CD4-positive, alpha-beta T cell treated with Interferon gamma for 1 hour (primary cell): ENCODE data around the gene ERP29.
"Not testable (repeated sequence)": the region's sequence is repeated elsewhere in the genome, so short reads cannot be mapped to it uniquely, and the experiment has no call there.

ENCODE experiments used
- DNase-seq: peaks from one replicate; pipeline ENCODE4 v3.0.0-alpha.2; 2020

ERP29 gene

DNA sequence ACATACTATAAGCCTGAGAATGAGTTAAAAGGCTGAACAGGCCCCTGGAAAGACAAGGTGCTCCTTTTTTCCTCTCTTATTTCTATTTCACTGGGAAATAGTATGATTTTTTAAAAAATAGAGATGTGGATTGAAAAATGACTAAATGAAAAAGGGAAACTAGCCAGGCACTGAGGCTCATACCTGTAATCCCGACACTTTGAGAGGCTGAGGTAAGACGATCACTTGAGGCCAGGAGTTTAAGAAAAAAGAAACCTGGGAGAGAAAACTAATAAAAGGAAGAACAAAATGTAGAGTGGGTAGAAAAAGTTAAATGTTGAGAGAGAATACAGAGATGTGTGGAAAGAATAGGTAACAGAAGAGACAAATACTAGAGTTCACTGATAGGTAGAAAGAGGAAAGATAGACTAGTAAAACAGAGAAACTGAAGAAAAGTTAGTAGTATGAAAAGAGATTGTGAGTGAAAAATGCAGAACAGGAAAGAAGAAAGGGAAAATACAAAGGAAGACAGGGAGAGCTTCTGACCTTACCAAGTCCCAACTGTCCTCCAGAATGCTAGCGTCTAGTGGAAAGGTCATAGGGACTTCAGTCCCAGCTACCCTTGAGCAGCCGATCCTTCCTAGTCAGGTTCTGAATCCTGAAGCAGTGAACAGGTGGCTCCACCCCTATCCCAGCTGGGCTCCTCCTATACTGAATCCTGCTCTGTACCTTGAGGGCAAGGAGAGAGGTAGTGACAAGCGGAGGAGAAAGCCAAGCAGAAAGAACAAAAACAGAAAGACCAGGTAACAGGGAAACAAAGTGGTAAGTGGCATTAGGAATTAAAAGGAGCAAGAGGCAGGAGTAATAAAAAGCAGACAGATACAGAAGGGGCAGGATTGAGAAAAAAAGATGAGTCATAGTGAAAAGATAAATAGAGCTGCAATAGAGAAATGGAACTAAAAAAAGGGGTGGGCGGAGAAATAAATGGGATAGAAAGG, 7.5 kb upstream of the ERP29 start:
- DNase-seq = no peak

DNA sequence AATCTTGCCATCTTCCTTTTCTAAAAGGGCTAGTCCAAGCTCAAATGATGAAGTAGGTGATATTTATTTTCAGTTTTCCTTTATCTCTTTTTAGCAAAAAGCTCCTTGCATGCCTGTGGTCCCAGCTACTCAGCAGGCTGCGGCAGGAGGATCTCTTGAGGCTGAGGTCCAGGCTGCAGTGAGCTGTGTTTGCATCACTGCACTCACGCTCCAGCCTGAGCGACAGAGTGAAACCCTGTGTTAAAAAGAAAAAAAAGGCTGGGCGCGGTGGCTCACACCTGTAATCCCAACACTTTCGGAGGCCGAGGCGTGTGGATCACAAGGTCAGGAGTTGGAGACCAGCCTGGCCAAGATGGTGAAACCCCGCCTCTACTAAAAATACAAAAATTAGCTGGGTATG, 5.3 kb upstream of the ERP29 start:
- no peak for DNase-seq

DNA sequence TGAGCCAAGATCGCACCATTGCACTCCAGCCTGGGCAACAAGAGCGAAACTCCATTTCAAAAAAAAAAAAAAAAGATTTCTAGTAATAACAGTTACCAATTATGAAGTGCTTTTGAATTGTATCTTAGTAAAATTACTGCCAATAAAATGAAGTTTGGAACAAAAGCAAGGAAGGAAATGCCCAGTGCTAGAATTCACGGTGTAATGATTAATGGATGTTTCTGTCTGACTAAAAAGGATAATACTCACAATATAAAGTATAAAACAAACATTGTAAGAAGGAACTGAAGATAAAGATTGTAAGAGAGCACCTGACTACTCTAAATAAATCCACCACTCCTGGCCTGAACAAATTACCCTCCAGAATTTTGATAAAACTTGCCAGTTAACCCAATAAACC, 4.3 kb upstream of the ERP29 start:
- no peak for DNase-seq

DNA sequence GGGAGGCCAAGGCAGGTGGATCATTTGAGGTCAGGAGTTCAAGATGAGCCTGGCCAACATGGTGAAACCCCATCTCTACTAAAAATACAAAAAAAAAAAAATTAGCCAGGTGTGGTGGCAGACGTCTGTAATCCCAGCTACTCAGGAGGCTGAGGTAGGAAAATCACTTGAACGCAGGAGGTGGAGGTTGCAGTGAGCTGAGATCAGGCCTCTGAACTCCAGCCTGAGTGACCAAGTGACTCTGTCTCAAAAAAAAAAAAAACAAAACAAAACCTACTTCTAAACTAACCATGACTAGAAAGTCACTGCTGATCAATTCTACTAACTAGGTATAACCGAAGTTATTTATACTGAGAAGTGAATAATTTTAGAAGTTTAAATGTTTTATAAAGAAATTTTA, 3.6 kb upstream of the ERP29 start:
- DNase-seq = not testable (repeated sequence)

DNA sequence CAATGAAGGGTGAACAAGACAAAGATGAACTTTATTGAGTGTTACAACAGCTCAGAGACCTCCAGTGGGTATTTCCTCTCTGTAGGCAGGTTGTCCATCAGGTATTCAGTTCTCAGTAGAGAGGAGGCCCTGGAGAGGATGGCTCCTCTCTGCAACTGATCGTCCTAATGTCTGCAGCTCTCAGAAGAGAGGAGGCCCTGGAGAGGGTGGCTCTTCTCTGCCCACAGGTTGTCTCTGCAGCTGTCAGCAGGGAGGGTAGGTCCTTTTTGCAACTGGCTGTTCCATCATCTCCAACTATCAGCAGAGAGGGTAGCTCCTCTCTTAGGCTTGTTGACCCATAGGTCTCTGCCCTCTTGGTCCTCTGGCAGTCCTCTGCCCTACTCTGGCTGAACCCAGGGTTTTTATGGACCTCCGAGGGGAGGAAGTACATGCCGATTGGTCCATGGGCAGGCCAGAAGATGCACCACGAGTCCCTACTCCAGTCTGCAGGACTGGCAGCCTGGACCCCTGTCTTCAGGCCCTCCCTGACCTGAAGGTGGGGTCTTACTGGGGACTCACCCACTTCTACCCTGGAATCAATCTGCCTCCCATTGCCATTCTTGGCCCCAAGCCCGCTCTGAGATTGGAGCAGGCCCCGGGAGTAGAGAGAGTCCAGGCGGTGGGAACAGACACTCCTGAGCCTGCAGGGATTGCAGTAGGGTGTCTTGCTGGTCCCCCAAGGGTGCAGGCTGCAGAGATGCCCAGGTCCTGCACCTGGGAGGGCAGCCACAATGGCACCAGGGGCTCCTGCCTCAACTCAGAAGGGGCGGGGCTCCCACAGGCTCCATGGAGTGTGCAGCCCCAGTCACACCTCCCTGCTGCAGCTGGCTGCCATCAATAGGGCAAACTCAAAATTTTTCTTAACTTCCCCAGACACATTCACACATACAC, 2.5 kb upstream of the ERP29 start:
- no peak for DNase-seq

DNA sequence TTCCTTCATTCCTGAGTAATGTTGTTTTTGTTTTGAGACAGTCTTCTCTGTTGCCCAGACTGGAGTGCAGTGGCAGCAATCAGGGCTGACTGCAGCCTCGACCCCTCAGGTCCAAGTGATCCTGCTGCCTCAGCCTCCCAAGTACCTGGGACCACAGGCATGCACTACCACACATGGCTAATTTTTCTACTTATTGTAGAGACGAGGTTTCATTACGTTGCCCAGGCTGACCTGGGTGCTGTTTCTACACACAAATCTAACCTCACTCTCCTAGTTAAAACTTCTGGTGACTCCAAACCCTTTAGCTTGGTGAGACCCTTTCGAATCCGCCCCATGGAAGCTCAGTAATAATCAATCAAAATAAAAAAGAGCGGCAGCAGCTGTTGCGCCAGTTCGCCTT, 1.5 kb upstream of the ERP29 start:
- DNase-seq = no peak

DNA sequence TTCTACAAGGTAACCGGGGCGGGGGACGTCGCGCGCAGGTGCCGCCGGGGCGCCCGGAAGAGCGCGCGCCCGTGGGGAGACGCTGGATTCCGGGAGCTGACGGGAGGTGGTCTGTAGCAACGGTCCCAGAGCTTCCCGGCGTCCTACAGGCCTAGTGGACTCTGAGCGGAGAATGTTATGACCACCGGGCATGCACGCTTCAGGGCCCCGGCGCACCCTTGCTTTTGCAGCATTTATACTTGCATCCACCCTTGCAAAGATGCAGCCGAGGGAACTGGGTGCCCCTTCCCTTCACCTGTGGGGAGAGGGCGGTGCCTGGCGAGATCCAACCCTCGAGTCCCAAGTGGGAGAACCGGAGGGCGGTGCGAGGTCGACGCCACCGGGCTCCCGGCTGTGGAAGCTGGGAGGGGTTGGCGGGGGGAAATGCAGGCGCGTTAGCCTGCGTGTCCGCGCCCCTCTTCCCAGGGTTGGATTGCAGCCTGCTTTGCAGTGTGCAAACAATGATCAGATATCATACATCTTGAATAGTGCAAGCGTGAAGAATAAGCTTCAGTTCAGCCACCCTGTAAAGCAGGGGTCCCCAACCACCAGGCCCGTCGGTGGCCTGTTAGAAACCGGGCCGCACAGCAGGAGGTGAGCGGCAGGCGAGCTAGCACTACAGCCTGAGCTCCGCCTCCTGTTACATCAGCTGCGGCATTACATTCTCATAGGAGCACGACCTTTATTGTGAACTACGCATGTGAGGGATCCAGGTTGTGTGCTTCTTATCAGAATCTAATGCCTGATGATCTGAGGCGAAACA, 576 bp downstream of the ERP29 start:
- DNase-seq = peak; percentile 70

DNA sequence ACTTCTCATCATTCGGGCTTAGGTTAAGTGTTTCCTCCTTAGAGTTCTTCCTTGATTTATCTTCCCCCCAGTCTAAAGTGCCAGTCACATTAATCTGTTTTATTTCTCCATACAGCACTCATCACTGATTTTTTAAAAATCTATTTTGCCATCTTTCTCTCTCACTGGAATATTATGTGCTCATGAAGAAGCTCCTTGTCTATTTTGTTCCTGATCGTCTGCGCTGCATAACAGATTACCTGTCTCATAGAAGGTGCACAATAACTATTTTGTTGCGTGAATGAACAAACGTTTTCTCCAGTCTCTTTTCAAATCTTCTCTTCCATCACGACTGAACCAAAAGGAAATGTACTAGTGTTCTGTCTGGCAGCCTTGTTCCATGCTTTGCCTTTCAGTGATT, 2.7 kb downstream of the ERP29 start:
- DNase-seq = no peak

DNA sequence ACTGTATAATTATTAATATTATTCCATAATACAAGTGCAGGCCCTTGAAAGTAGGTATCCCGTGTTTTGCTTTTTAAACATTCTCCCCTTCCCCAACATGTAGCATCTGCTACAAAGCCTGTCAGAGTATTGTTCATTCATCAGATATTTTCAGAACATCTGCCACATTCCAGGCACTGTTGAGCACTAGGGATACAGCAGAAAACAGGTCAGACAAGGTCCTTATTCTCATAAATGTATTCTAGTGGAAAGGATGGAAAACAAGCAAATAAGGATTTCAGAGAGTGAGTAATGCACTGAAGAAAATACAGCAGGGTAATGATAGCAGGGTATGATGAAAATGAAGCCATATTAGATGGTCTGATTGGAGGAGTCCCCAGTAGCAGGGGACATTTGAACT, 3.8 kb downstream of the ERP29 start:
- DNase-seq = no peak

DNA sequence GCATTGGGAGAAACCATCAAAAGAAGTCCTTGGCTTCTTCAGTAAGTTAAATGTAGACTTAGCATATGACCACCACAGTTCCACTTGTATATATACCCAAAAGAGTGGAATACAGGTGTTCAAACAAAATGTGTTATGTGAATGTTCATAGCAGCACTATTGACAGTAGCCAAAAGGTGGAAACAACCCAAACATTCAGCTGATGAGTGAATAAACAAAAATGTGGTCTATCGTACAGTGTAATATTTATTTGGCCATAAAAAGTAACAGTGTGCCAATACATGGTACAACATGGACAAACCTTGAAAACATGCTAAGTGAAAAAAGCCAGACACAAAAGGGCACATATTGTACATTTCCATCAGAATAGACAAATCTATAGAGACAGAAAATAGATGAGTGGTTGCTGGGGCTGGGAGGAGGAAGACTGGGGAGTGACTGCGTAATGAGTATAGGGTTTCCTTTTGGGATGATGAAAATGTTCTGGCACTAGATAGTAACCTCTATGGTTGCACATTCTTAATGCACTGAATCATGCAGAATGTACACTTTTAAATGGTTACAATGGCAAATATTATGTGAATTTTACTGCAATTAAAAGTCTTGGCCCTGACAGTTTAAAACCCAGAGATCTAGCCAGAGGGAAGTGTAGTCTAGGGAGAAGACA, 5.5 kb downstream of the ERP29 start:
- no peak for DNase-seq

DNA sequence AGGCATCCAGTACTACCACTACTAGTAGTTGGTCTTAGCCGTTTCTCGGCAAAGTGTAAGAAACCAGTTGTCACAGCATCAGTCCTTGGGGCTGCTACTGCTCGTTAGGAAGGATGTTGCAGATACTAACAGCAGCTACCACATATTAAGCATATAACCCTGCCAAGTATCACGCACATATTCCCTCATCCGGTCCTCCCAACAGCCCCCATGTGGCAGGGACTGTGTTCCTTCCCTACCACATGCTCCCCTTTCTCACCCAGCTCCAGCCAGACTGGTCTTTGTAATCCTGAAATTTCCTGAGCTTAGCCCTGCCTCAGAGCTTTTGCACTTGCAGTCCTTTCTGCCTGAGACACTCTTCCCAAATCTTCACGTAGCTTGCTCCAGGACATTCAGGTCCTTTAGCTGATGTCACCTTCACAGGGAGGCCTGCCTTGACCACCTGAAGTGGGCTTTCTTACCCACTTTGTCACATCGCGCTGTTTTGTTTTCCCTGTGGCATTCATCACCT, 7.8 kb downstream of the ERP29 start:
- no peak for DNase-seq

DNA sequence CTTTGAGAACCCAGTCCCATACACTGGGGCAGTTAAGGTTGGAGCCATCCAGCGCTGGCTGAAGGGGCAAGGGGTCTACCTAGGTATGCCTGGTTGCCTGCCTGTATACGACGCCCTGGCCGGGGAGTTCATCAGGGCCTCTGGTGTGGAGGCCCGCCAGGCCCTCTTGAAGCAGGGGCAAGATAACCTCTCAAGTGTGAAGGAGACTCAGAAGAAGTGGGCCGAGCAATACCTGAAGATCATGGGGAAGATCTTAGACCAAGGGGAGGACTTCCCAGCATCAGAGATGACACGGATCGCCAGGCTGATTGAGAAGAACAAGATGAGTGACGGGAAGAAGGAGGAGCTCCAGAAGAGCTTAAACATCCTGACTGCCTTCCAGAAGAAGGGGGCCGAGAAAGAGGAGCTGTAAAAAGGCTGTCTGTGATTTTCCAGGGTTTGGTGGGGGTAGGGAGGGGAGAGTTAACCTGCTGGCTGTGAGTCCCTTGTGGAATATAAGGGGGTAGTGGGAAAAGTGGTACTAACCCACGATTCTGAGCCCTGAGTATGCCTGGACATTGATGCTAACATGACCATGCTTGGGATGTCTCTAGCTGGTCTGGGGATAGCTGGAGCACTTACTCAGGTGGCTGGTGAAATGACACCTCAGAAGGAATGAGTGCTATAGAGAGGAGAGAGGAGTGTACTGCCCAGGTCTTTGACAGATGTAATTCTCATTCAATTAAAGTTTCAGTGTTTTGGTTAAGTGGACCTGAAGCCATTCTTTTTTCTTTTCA, 9.2 kb downstream of the ERP29 start:
- DNase-seq = no peak

DNA sequence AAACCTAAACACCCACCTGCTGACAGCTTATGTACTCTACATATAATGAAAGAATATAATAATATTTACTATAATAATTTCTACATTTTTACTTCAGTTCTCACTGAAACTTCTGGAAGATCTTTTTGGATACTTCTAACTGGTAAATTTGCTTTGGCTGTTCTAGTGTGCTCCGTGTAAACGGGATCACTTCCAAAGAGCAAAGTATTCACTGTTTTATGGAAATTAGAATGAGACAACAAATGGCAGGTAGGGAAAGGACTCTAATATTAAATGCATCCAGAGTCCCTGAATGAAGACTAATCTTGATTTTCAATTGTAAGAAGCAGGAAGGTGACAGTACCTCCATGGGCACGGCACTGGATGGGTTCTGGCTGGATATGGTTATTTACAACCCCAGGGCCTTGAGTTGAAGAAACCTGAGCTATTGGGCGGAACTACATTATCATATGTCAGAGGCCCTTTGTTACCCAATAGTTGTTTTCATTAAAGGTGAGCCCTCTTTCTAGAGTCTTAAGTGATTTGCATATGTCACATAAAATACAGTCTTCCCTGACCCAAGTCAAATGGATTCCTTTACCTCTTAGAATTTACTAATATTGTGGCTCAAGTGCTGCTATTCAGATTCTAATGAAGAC, 10.7 kb downstream of the ERP29 start:
- DNase-seq = no peak

DNA sequence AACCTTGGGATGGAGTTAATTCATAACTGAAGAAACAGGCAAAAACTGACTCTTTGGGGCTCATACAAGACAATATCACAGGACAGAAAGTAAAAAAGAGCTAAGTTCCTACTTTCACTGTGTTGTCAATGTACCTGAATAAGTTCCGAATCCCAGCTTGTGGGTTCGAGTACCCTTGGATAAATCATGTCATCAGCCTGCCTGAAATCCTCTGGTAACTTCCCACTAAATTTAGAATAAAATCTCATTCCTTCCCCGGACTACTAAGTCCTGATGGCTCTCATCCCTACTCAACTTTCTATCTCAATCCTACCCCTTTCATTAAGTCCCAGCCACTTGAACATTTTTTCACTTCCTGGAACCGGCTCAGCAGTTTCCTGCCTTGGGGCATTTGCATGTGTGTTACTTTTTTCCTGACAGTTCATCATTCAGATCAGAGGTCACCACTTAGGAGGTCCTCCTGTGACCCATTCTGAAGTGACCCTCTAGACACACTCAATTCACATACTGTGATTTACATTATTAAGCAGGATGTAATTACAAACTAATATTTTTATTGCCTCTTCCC, 12.7 kb downstream of the ERP29 start:
- DNase-seq = no peak

DNA sequence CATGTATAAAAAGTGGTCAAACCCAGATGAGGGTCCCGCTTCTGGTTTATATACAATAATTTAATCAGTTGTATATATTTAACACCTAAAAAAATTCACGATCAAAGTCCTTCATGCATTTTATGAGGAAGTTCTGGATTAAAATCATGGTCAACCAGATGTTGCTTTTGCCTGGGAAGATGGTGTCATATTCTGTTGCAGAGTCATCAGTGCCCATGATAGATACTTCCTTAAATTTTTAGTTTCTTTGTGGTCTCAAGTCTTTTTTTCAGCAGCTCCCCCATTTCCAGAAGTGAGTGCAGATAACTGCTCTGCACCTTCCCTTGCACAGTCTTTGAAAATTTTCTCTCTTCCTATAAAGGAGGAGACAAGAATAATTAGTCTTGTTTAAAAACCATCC, 16.1 kb downstream of the ERP29 start:
- no peak for DNase-seq

DNA sequence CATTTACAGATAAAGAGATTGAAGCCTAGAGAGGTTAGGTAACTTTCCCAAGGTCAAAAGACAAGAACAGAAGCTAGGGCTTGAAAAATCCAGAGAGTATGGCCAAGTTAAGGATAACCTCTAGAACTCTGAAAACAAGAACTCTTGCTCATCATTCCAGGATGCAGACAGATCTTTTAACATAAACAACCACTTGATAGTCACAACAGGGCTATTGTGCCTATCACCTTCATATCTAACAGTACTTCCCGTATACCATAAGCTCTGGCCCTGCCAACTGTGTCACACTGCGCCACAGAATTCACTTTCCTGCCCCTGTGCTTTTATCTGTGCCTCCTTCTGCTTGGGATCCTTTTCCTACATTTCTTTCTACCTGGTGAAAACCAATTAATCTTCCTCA, 18.2 kb downstream of the ERP29 start:
- no peak for DNase-seq

DNA sequence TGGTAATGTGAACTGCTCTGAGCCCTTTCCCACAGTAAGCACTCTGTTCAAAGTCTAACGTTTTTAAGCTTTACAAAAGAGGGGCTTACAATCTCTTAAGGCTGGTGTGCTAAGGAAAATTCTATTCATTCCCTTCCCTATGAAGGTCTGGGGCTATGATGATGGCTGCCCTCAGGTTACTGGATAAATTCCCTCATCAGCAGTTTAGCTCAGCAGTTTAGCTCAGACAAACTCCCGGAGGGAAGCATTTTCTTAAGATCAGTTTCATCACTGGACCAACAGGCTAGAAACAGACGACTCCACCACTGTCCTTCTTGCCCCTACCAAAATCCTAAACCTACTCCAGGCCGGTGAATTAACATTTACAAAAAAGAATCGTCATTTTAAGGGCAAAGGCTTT, 19.1 kb downstream of the ERP29 start:
- DNase-seq = no peak

DNA sequence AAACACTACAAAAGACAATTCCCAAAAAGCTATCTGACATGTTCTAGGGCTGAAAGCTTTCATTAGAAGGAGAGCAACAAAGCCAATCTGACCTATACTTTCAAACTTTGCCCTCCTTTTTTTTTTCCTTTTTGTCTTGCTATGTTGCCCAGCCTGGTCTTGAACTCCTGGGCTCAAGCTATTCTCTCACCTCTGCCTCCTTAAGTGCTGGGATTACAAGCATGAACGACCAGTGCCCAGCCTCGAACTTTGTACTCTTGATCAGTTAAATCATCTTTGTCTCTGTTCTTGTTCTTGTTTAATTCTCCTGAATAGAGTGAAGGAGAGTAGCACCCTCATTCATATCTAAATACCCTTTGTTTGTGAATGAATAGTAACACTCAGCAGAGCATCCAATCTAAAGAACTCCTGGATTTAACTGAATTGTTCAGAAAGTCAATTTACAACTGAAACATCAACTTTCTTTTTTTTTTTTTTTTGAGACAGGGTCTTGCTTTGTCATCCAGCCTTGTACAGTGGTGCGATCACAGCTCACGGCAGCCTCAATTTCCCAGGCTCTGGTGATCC, 22.1 kb downstream of the ERP29 start:
- DNase-seq = no peak

DNA sequence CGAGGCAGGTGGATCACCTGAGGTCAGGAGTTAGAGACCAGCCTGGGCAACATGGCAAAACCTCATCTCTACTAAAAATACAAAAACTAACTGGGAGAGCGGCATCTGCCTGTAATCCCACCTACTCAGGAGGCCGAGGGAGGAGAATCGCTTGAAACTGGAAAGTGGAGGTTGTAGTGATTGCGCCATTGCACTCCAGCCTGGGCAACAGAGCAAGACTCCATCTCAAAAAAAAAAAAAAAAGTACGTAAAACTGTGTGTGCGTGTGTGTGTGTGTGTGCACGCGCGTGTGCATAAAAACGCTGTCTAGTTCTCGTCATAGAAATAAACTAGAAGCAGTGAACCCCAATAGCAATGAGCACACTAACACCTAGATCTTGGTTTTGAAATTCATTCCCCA, 23.4 kb downstream of the ERP29 start:
- not testable (repeated sequence) for DNase-seq

DNA sequence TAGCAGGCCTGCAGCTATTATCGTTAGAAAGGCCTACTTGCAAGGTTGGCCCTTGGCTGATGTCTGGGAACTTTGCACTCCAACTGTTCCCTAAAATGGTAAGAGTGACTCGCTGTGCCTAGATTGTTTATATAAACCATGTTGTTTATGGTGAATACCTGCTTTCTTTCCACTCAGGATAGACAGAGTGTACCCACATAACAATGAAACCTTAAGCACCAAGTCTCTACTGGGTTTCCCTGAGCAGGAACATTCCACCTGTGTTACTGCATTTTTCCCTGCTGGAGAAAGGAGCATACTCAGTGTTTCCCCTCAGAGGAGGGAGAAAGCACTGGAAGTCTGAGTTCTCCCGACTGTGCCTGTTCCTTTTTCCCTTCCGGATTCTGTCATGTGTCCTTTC, 32.8 kb downstream of the ERP29 start:
- DNase-seq = no peak
